Epithelial cell of proximal tubule (primary cell): Measurements from ENCODE around the gene NRROS. TPM values are rescaled to one million over a fixed set of nuclear protein-coding genes. Genes with fewer than 3 reads are reported as not detected.

Source experiments
- DNase-seq: peaks from one replicate; pipeline ENCODE4 v3.0.0-alpha.2; 2011; ENCODE audit warnings: low read depth
- H3K4me3 ChIP-seq: 2 replicates; pipeline ENCODE4 v1.5.1; 2011; ENCODE audit warnings: low read depth, mild to moderate bottlenecking, low read length
- CTCF ChIP-seq: conservative IDR thresholded peaks from 2 replicates; pipeline ENCODE4 v1.5.1; 2012; ENCODE audit warnings: low read depth, mild to moderate bottlenecking, low read length
- total RNA-seq: library from RNA; depleted of rRNA; stranded (reverse); fragments of >200 nt; gene quantifications from 2 replicates; pipeline ENCODE4 v1.2.3, GENCODE V29; 2015

Gene NRROS
- total RNA-seq, 1 donor from 2014 or later = 0.35 TPM

GRCh38 chr3:196641333-196642054, 2.0 kb downstream of the NRROS start:
- no peak for TF ChIP-seq CTCF
- H3K4me3 ChIP-seq = no peak overlapping the region
- DNase-seq = no peak

- no peak for DNase-seq
- no peak overlapping the region for H3K4me3 ChIP-seq
- TF ChIP-seq CTCF = no peak
Observed at GRCh38 chr3:196642434-196642833, 2.9 kb downstream of the NRROS start.

GRCh38 chr3:196643201-196643749, 3.8 kb downstream of the NRROS start:
- no peak overlapping the region for H3K4me3 ChIP-seq
- no peak for TF ChIP-seq CTCF
- no peak for DNase-seq

- no peak overlapping the region for H3K4me3 ChIP-seq
- TF ChIP-seq CTCF = no peak
- DNase-seq = no peak
Observed at GRCh38 chr3:196643761-196644160, 4.3 kb downstream of the NRROS start.

GRCh38 chr3:196645096-196645495, 5.6 kb downstream of the NRROS start:
- no peak overlapping the region for H3K4me3 ChIP-seq
- TF ChIP-seq CTCF = no peak
- no peak for DNase-seq

GRCh38 chr3:196645897-196646665, 6.6 kb downstream of the NRROS start:
- no peak overlapping the region for H3K4me3 ChIP-seq
- TF ChIP-seq CTCF = no peak
- DNase-seq = no peak
